GM12878 (cell line): ENCODE results near the gene FLT3LG. TPM values are rescaled to one million over a fixed set of nuclear protein-coding genes. Genes with fewer than 3 reads are reported as not detected.

Source experiments
- ATAC-seq: fragments of 200-7000 bp; cut with Tn5 transposase; 3 replicates; pipeline ENCODE4 v1.9.1; 2020; ENCODE audit warnings: mild to moderate bottlenecking, moderate library complexity
- BruUV-seq: library from RNA; stranded (reverse); fragments of 400-500 nt; replicated peaks from 2 replicates; lab custom pipeline; 2021; lab: Mats Ljungman, UMichigan
- CTCF ChIA-PET: fragments of 300-600 bp; sonication (Branson Sonifier 250); formaldehyde crosslinking; extraction: SDS; loops from one replicate; lab custom pipeline; 2021; ENCODE audit warnings: inconsistent platforms; lab: Yijun Ruan, JAX
- POLR2A ChIA-PET: fragments of 350-600 bp; formaldehyde crosslinking; extraction: SDS; loops from one replicate; lab custom pipeline; 2021; ENCODE audit warnings: inconsistent platforms; lab: Charles Lee
- RAD21 ChIA-PET: fragments of 300-600 bp; sonication (Branson Sonifier 250); formaldehyde crosslinking; loops from one replicate; lab custom pipeline; 2023; ENCODE audit warnings: antibody characterized with exemption; ENCODE audit not compliant: unreplicated experiment; lab: Charles Lee
- SMC1A ChIA-PET: fragments of 300-600 bp; sonication (Branson Sonifier 250); formaldehyde crosslinking; loops from one replicate; lab custom pipeline; 2023; ENCODE audit not compliant: unreplicated experiment, uncharacterized antibody; lab: Charles Lee
- DNase-seq: peaks from one replicate; pipeline ENCODE4 v3.0.0-alpha.2; 2011; ENCODE audit warnings: low read depth, low spot score
- FAIRE-seq: peaks from 3 replicates; lab custom pipeline; 2011; peaks lifted over from hg19 to GRCh38; lab: Jason Lieb, UNC
- H2AFZ ChIP-seq: 2 replicates; pipeline ENCODE4 v1.6.0; 2011; ENCODE audit warnings: low read depth, low read length, control low read depth; ENCODE audit not compliant: control insufficient read depth
- H3K27ac ChIP-seq: 2 replicates; pipeline ENCODE4 v1.5.1; 2011; ENCODE audit warnings: control low read depth; ENCODE audit not compliant: control insufficient read depth, insufficient read depth
- H3K27me3 ChIP-seq, 2 experiments: replicated peaks in 1 of 2; 2 replicates each; pipeline versions ENCODE4 v1.6.0 to v1.6.1; 2011; ENCODE audit warnings: low read length in 1 of 2; ENCODE audit not compliant: control insufficient read depth in 2 of 2, insufficient read depth in 2 of 2
- H3K36me3 ChIP-seq, 2 experiments: 2 replicates each; pipeline ENCODE4 v1.5.1; 2011; ENCODE audit warnings: low read length in 1 of 2; ENCODE audit not compliant: control insufficient read depth in 2 of 2, insufficient read depth in 2 of 2
- H3K4me1 ChIP-seq: 2 replicates; pipeline ENCODE4 v1.6.1; 2011; ENCODE audit warnings: mild to moderate bottlenecking, low read length, moderate library complexity, mixed read lengths; ENCODE audit not compliant: control insufficient read depth, insufficient read depth
- H3K4me2 ChIP-seq: 2 replicates; pipeline ENCODE4 v1.6.0; 2011; ENCODE audit warnings: control low read depth; ENCODE audit not compliant: control insufficient read depth, insufficient read depth
- H3K4me3 ChIP-seq: fragments of 200-600 bp; sonication (generic); 2 replicates; pipeline ENCODE4 v1.5.1; 2016
- H3K79me2 ChIP-seq: 2 replicates; pipeline ENCODE4 v1.6.0; 2011; ENCODE audit warnings: low read length; ENCODE audit not compliant: control insufficient read depth, insufficient read depth
- H3K9ac ChIP-seq: 2 replicates; pipeline ENCODE4 v1.8.0; 2011; ENCODE audit warnings: low read length, control low read depth, mixed read lengths; ENCODE audit not compliant: control insufficient read depth, insufficient read depth
- H3K9me3 ChIP-seq: replicated peaks from 3 replicates; pipeline ENCODE4 v1.5.1; 2011; ENCODE audit warnings: mild to moderate bottlenecking, low read length; ENCODE audit not compliant: control insufficient read depth, insufficient read depth
- H4K20me1 ChIP-seq: 2 replicates; pipeline ENCODE4 v1.6.0; 2011; ENCODE audit not compliant: control insufficient read depth, insufficient read depth
- EZH2 ChIP-seq: IDR thresholded peaks from 2 replicates; pipeline ENCODE4 v1.6.1; 2012; ENCODE audit warnings: low read depth, mild to moderate bottlenecking, control low read depth, inconsistent platforms, low read length, borderline replicate concordance; ENCODE audit not compliant: control insufficient read depth
- KLF5 ChIP-seq: fragments of 450-650 bp; IDR thresholded peaks from 2 replicates; pipeline ENCODE4 v1.6.1; 2014; ENCODE audit warnings: mild to moderate bottlenecking; ENCODE audit not compliant: partially characterized antibody
- LARP7 ChIP-seq: fragments of 450-650 bp; IDR thresholded peaks from 2 replicates; pipeline ENCODE4 v1.6.1; 2017; ENCODE audit warnings: mild to moderate bottlenecking
- PKNOX1 ChIP-seq: fragments of 450-650 bp; IDR thresholded peaks from 2 replicates; pipeline ENCODE4 v1.6.1; 2016; ENCODE audit warnings: mild to moderate bottlenecking
- PRDM15 ChIP-seq: fragments of 450-650 bp; formaldehyde crosslinking; IDR thresholded peaks from 2 replicates; pipeline ENCODE4 v1.4.0; 2020; ENCODE audit warnings: mild to moderate bottlenecking, moderate library complexity
- RBBP5 ChIP-seq: fragments of 200-600 bp; sonication (generic); conservative IDR thresholded peaks from 2 replicates; pipeline ENCODE4 v1.6.1; 2016
- SP1 ChIP-seq: IDR thresholded peaks from one replicate; pipeline ENCODE4 v1.6.1; 2011; ENCODE audit warnings: low read depth, low read length
- SPI1 ChIP-seq: IDR thresholded peaks from 2 replicates; pipeline ENCODE4 v1.6.1; 2011; ENCODE audit warnings: low read depth, mild to moderate bottlenecking, low read length, moderate library complexity, borderline replicate concordance; ENCODE audit not compliant: insufficient read depth
- WRNIP1 ChIP-seq: IDR thresholded peaks from 2 replicates; pipeline ENCODE4 v1.6.1; 2011; ENCODE audit warnings: low read depth, low read length, improper control_type of control experiment, borderline replicate concordance
- YBX1 ChIP-seq: fragments of 450-650 bp; IDR thresholded peaks from 2 replicates; pipeline ENCODE4 v1.6.1; 2016; ENCODE audit warnings: antibody characterized with exemption
- ZNF687 ChIP-seq: fragments of 450-650 bp; IDR thresholded peaks from 2 replicates; pipeline ENCODE4 v1.6.1; 2017; ENCODE audit warnings: mild to moderate bottlenecking, moderate library complexity
- WGBS: methylation state at CpG from one replicate; pipeline ENCODE4 v1.1.6; 2016; ENCODE audit warnings: low lambda C conversion rate; ENCODE audit not compliant: insufficient replicate concordance, insufficient coverage; ENCODE audit errors: missing lambda C conversion rate; 5-methylcytosine and 5-hydroxymethylcytosine counted together
- in situ Hi-C: fragments of 300-500 bp; cut with MboI; formaldehyde crosslinking; loops from 9 replicates; pipeline ENCODE4 v1.14.3; 2018; ENCODE audit warnings: mixed read lengths
- intact Hi-C: fragments of 100-400 bp; cut with micrococcal nuclease; formaldehyde crosslinking; loops from one replicate; pipeline ENCODE4 v1.14.2; 2022; ENCODE audit not compliant: unreplicated experiment
- polyA plus RNA-seq, 11 experiments: library from polyadenylated mRNA; depleted of rRNA in 4 of 11; unstranded in 6 of 11; stranded (reverse) in 5 of 11; fragments of >200 nt; fragmentation: Nextera tagmentation in 4 of 11; fragmentation: Illumina TruSeq in 1 of 11; extraction: Ambion mirVana in 4 of 11; extraction: Trizol in 1 of 11; gene quantifications; 1 replicate in 1 of 11; 2 replicates in 10 of 11; pipeline versions ENCODE4 v1.2.1 to v1.2.3, GENCODE V29; 2011 to 2016; ENCODE audit warnings: inconsistent platforms in 2 of 11, missing spikeins in 2 of 11, low read depth in 1 of 11
- total RNA-seq, 4 experiments: library from RNA; depleted of rRNA in 3 of 4; stranded (reverse); fragments of >200 nt in 3 of 4; fragmentation: Illumina TruSeq in 1 of 4; extraction: Trizol in 1 of 4; gene quantifications; 2 replicates each; pipeline versions ENCODE4 v1.2.1 to v1.2.3, GENCODE V29; 2013 to 2021
- TF ChIP-seq, protein P1 (sequence below): fragments of 450-650 bp; IDR thresholded peaks from 2 replicates; pipeline ENCODE4 v1.6.1; 2018; ENCODE audit warnings: mild to moderate bottlenecking, low read depth, moderate library complexity; ENCODE audit not compliant: partially characterized antibody

FLT3LG gene
- total and polyA plus RNA-seq, 10 of the 15 experiments (the other 5 are each of a cell fraction or from before 2014, with no cell fraction given) = 0.68 to 13.1 (median 4.3) TPM

DNA sequence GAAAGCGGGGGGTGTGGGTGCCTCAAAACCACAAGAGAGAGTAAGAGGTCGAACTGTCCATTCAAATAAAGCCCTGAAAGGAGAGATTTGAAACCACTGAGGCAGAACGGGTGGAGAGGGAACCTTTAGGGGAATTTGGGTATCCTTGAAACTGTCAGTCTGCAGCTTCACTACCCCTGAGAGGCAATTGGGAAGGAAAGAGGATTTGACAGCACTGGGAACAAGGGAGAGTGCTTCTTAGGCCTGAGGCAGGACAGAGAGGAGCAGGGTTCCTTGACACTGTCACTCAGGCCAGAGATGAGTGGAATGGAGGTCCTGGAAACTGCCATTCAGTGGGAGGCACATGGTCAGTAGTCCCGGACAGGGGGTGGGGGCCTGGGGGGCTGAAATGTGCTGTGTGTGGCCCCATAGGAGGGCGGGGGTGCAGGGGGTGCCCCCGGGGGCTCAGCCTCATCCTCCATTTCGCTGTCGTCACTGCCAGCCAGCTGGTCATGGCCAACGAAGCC, 43.8 kb upstream of the FLT3LG start:
- no TSS peak for BruUV-seq
- no peak overlapping the region for H3K9ac ChIP-seq
- DNase-seq (no peak), FAIRE-seq (no peak), ATAC-seq (no peak)
- no peaks in the 10 kb centered on the region for H3K36me3 ChIP-seq
- H4K20me1 ChIP-seq = no peaks in the 10 kb centered on the region
- no peak overlapping the region for H3K27ac ChIP-seq
- ChIA-PET CTCF (interaction anchor here (0.6 to 1.9 kb wide), 9 partner anchors 10 to 124 kb away, joined by 3 to 8 read pairs (median 4); no protein-coding TSS in a partner anchor), POLR2A (no interaction called here), RAD21 (interaction anchor here (1.1 to 1.2 kb wide), 2 partner anchors 27 to 39 kb away, joined by 3 read pairs; no protein-coding TSS in a partner anchor), SMC1A (interaction anchor here (1.3 to 1.5 kb wide), 3 partner anchors 13 to 40 kb away, joined by 3 to 9 read pairs (median 6); no protein-coding TSS in a partner anchor)
- TF ChIP-seq RBBP5 (no peak), KLF5 (no peak), WRNIP1 (no peak), PKNOX1 (no peak), LARP7 (no peak), SPI1 (no peak), ZNF687 (no peak), EZH2 (no peak), YBX1 (no peak), SP1 (no peak), PRDM15 (no peak)
- TF ChIP-seq, protein P1, sequence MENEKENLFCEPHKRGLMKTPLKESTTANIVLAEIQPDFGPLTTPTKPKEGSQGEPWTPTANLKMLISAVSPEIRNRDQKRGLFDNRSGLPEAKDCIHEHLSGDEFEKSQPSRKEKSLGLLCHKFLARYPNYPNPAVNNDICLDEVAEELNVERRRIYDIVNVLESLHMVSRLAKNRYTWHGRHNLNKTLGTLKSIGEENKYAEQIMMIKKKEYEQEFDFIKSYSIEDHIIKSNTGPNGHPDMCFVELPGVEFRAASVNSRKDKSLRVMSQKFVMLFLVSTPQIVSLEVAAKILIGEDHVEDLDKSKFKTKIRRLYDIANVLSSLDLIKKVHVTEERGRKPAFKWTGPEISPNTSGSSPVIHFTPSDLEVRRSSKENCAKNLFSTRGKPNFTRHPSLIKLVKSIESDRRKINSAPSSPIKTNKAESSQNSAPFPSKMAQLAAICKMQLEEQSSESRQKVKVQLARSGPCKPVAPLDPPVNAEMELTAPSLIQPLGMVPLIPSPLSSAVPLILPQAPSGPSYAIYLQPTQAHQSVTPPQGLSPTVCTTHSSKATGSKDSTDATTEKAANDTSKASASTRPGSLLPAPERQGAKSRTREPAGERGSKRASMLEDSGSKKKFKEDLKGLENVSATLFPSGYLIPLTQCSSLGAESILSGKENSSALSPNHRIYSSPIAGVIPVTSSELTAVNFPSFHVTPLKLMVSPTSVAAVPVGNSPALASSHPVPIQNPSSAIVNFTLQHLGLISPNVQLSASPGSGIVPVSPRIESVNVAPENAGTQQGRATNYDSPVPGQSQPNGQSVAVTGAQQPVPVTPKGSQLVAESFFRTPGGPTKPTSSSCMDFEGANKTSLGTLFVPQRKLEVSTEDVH = no peak
- intact Hi-C loops = loop anchor here (1.0 kb wide), 1 partner anchor 38 kb away; no protein-coding TSS in a partner anchor
- H2AFZ ChIP-seq = no peak overlapping the region
- H3K79me2 ChIP-seq = no peaks in the 10 kb centered on the region
- H3K27me3 ChIP-seq = peaks cover 10 to 24% of the 10 kb centered on the region in 2 experiments
- H3K4me2 ChIP-seq = no peak overlapping the region
- no peak overlapping the region for H3K4me3 ChIP-seq
- no peaks in the 10 kb centered on the region for H3K9me3 ChIP-seq
- in situ Hi-C loops = no loop called here
- no peaks in the 10 kb centered on the region; the same call in 1 of the 2 replicates for H3K4me1 ChIP-seq
- WGBS = 6% methylated on average over 7 of the region's 9 CpGs
